ENCODE data around the gene NFATC2IP. TPM values are rescaled to one million over a fixed set of nuclear protein-coding genes. Genes with fewer than 3 reads are reported as not detected.

NFATC2IP gene
- total and polyA plus RNA-seq, 9 of the 15 experiments (the other 6 are each of a cell fraction or from before 2014, with no cell fraction given): 15.6 to 106 (median 46.9) TPM

DNA sequence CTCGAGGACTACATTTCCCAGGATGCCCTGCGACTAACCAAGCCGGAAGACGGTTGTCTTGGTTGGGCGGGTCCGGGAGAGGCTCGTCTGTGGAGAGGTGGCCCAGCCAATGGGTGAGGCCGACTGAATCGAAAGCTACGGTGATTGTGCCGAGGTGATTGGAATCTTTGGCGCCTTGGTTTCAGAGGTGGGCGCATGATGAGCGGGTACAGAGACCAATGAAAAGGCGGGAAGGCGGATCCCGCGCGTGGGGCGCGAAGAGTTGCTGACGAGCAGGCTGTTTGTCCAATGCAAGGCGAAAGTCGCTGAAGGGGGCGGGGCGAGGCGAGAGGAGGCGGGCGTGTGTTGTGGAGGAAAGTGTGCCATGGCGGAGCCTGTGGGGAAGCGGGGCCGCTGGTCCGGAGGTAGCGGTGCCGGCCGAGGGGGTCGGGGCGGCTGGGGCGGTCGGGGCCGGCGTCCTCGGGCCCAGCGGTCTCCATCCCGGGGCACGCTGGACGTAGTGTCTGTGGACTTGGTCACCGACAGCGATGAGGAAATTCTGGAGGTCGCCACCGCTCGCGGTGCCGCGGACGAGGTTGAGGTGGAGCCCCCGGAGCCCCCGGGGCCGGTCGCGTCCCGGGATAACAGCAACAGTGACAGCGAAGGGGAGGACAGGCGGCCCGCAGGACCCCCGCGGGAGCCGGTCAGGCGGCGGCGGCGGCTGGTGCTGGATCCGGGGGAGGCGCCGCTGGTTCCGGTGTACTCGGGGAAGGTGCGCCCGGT lies at the start of gene NFATC2IP (continued):
- peak; percentile 64 to 76 for TF ChIP-seq NRF1 (conservative IDR thresholded peaks at IDR 0.05 in 1 of 2, IDR thresholded peaks at IDR 0.05 in 1 of 2)
- peak; percentile 93 for TF ChIP-seq CXXC5 (CRISPR knock-in tag; IDR thresholded peaks at IDR 0.05)
- no peak for TF ChIP-seq SMARCB1 (IDR thresholded peaks at IDR 0.05; ENCODE audit: insufficient read length, low read depth)
- TF ChIP-seq ZNF780A (CRISPR knock-in tag; IDR thresholded peaks at IDR 0.05): no peak
- TF ChIP-seq TAF9B (IDR thresholded peaks at IDR 0.05; ENCODE audit: partially characterized antibody): peak; percentile 82
- TF ChIP-seq TEAD1 (CRISPR knock-in tag; IDR thresholded peaks at IDR 0.05): no peak; a peak in 1 of 4 replicates
- no peak for TF ChIP-seq SREBF2 (CRISPR knock-in tag; IDR thresholded peaks at IDR 0.05)
- TF ChIP-seq EZH2 (IDR thresholded peaks at IDR 0.05; ENCODE audit: borderline replicate concordance, low read depth, low read length): no peak
- peak; percentile 94 for TF ChIP-seq SP2 (IDR thresholded peaks at IDR 0.05; ENCODE audit: extremely low read depth, low read depth, low read length, poor library complexity, severe bottlenecking)
- no peak for TF ChIP-seq HEY1 (CRISPR knock-in tag; IDR thresholded peaks at IDR 0.05; ENCODE audit: borderline replicate concordance)
- TF ChIP-seq CBX3 (IDR thresholded peaks at IDR 0.05; ENCODE audit: borderline replicate concordance in 1 of 2, low read length in 2 of 2): no peak
- no peak for TF ChIP-seq ZNF431 (CRISPR knock-in tag; IDR thresholded peaks at IDR 0.05)
- no peak for TF ChIP-seq ZNF445 (CRISPR knock-in tag; IDR thresholded peaks at IDR 0.05; ENCODE audit: low read depth)
- no peak for TF ChIP-seq HSF4 (CRISPR knock-in tag; IDR thresholded peaks at IDR 0.05; ENCODE audit: borderline replicate concordance)
- TF ChIP-seq ZNF586 (CRISPR knock-in tag; conservative IDR thresholded peaks at IDR 0.05): no peak
- peak; percentile 59 to 78 for TF ChIP-seq FOXK2 (conservative IDR thresholded peaks at IDR 0.05 in 1 of 2, IDR thresholded peaks at IDR 0.05 in 1 of 2; ENCODE audit: low read depth in 2 of 2)
- TF ChIP-seq KLF13 (tag; IDR thresholded peaks at IDR 0.05; ENCODE audit: borderline replicate concordance, low read depth): no peak
- TF ChIP-seq ZNF212 (CRISPR knock-in tag; IDR thresholded peaks at IDR 0.05): no peak
- TF ChIP-seq BRF1 (IDR thresholded peaks at IDR 0.05; ENCODE audit: borderline replicate concordance, extremely low read depth, insufficient read length): no peak
- TF ChIP-seq, protein P1, sequence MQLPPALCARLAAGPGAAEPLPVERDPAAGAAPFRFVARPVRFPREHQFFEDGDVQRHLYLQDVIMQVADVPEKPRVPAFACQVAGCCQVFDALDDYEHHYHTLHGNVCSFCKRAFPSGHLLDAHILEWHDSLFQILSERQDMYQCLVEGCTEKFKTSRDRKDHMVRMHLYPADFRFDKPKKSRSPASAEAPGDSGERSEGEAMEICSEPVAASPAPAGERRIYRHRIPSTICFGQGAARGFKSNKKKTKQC (CRISPR knock-in tag; IDR thresholded peaks at IDR 0.05): no peak
- no peak for TF ChIP-seq ZNF717 (CRISPR knock-in tag; IDR thresholded peaks at IDR 0.05)
- TF ChIP-seq, protein P2, sequence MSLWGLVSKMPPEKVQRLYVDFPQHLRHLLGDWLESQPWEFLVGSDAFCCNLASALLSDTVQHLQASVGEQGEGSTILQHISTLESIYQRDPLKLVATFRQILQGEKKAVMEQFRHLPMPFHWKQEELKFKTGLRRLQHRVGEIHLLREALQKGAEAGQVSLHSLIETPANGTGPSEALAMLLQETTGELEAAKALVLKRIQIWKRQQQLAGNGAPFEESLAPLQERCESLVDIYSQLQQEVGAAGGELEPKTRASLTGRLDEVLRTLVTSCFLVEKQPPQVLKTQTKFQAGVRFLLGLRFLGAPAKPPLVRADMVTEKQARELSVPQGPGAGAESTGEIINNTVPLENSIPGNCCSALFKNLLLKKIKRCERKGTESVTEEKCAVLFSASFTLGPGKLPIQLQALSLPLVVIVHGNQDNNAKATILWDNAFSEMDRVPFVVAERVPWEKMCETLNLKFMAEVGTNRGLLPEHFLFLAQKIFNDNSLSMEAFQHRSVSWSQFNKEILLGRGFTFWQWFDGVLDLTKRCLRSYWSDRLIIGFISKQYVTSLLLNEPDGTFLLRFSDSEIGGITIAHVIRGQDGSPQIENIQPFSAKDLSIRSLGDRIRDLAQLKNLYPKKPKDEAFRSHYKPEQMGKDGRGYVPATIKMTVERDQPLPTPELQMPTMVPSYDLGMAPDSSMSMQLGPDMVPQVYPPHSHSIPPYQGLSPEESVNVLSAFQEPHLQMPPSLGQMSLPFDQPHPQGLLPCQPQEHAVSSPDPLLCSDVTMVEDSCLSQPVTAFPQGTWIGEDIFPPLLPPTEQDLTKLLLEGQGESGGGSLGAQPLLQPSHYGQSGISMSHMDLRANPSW (CRISPR knock-in tag; IDR thresholded peaks at IDR 0.05): 0 out of 2 replicates have a peak, but pooled peaks have one; percentile 69
- TF ChIP-seq NUFIP1 (IDR thresholded peaks at IDR 0.05; ENCODE audit: partially characterized antibody): no peak
- TF ChIP-seq NR2C1 (IDR thresholded peaks at IDR 0.05): no peak
- TF ChIP-seq NR2C1 (tag; IDR thresholded peaks at IDR 0.05): no peak
- peak in 1 of 2 experiments; percentile 45; a peak in 1 of 4 replicates for TF ChIP-seq KDM4B (IDR thresholded peaks at IDR 0.05; ENCODE audit: borderline replicate concordance in 2 of 2, low read depth in 1 of 2)

All from K562 (cell line).